ENCODE measurements around the gene GUCA2B.

GUCA2B gene

GRCh38 chr1:42186152-42186551, 32.9 kb downstream of the GUCA2B start:
- DNase-seq (ENCODE audit: low read depth in 1 of 2, low spot score in 1 of 2), result no peak
- TF ChIP-seq JUND (IDR thresholded peaks at IDR 0.05; ENCODE audit: low read depth), result no peak
- in situ Hi-C loops (cut with HindIII; ENCODE audit: low pct_unique_long_range_greater_than_20kb, low sequenced_read_pairs), result no loop called here

GRCh38 chr1:42189931-42190853, 37.0 kb downstream of the GUCA2B start:
- TF ChIP-seq JUND (IDR thresholded peaks at IDR 0.05; ENCODE audit: low read depth), result no peak
- in situ Hi-C loops (cut with HindIII; ENCODE audit: low pct_unique_long_range_greater_than_20kb, low sequenced_read_pairs), result no loop called here
- no peak for DNase-seq (ENCODE audit: low read depth in 1 of 2, low spot score in 1 of 2)

- DNase-seq (ENCODE audit: low read depth in 1 of 2, low spot score in 1 of 2), result no peak
- no peak for TF ChIP-seq JUND (IDR thresholded peaks at IDR 0.05; ENCODE audit: low read depth)
- in situ Hi-C loops (cut with HindIII; ENCODE audit: low pct_unique_long_range_greater_than_20kb, low sequenced_read_pairs), result no loop called here
These were observed 38.1 kb downstream of the GUCA2B start for GRCh38 chr1:42191319-42191718.

- DNase-seq (ENCODE audit: low read depth in 1 of 2, low spot score in 1 of 2), result no peak
- in situ Hi-C loops (cut with HindIII; ENCODE audit: low pct_unique_long_range_greater_than_20kb, low sequenced_read_pairs), result no loop called here
- TF ChIP-seq JUND (IDR thresholded peaks at IDR 0.05; ENCODE audit: low read depth), result no peak
These were observed 38.9 kb downstream of the GUCA2B start for GRCh38 chr1:42192106-42192505.

- no peak for TF ChIP-seq JUND (IDR thresholded peaks at IDR 0.05; ENCODE audit: low read depth)
- no peak for DNase-seq (ENCODE audit: low read depth in 1 of 2, low spot score in 1 of 2)
- in situ Hi-C loops (cut with HindIII; ENCODE audit: low pct_unique_long_range_greater_than_20kb, low sequenced_read_pairs), result no loop called here
These were observed 42.6 kb downstream of the GUCA2B start for GRCh38 chr1:42195841-42196240.

GRCh38 chr1:42198251-42198650, 45.0 kb downstream of the GUCA2B start:
- in situ Hi-C loops (cut with HindIII; ENCODE audit: low pct_unique_long_range_greater_than_20kb, low sequenced_read_pairs), result no loop called here
- TF ChIP-seq JUND (IDR thresholded peaks at IDR 0.05; ENCODE audit: low read depth), result no peak
- DNase-seq (ENCODE audit: low read depth in 1 of 2, low spot score in 1 of 2), result no peak

- TF ChIP-seq JUND (IDR thresholded peaks at IDR 0.05; ENCODE audit: low read depth), result no peak
- in situ Hi-C loops (cut with HindIII; ENCODE audit: low pct_unique_long_range_greater_than_20kb, low sequenced_read_pairs), result no loop called here
- no peak for DNase-seq (ENCODE audit: low read depth in 1 of 2, low spot score in 1 of 2)
These were observed 48.8 kb downstream of the GUCA2B start for GRCh38 chr1:42201986-42202385.
